ENCODE results near the gene ZG16. TPM values are rescaled to one million over a fixed set of nuclear protein-coding genes. Genes with fewer than 3 reads are reported as not detected.

Gene ZG16
- total and polyA plus RNA-seq, 4 donors: 0.19 to 2.8 (median 1.7) TPM

- TF ChIP-seq HNF4G (IDR thresholded peaks at IDR 0.05) (no peak), EGR1 (IDR thresholded peaks at IDR 0.05; ENCODE audit: low read depth in 2 of 2) (no peak), SP1 (IDR thresholded peaks at IDR 0.05) (no peak), RAD21 (IDR thresholded peaks at IDR 0.05) (no peak), HNF4A (conservative IDR thresholded peaks at IDR 0.05) (no peak), FOXA2 (IDR thresholded peaks at IDR 0.05) (no peak), FOXA1 (IDR thresholded peaks at IDR 0.05) (no peak), TAF1 (conservative IDR thresholded peaks at IDR 0.05) (no peak), ZBTB33 (IDR thresholded peaks at IDR 0.05) (no peak), YY1 (IDR thresholded peaks at IDR 0.05) (no peak), GABPA (IDR thresholded peaks at IDR 0.05 in 1 of 2, conservative IDR thresholded peaks at IDR 0.05 in 1 of 2) (no peak), RXRA (IDR thresholded peaks at IDR 0.05) (no peak), ATF3 (IDR thresholded peaks at IDR 0.05) (no peak), JUND (IDR thresholded peaks at IDR 0.05) (no peak)
- TF ChIP-seq, protein P1, sequence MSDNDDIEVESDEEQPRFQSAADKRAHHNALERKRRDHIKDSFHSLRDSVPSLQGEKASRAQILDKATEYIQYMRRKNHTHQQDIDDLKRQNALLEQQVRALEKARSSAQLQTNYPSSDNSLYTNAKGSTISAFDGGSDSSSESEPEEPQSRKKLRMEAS (IDR thresholded peaks at IDR 0.05): no peak
- TF ChIP-seq, protein P2, sequence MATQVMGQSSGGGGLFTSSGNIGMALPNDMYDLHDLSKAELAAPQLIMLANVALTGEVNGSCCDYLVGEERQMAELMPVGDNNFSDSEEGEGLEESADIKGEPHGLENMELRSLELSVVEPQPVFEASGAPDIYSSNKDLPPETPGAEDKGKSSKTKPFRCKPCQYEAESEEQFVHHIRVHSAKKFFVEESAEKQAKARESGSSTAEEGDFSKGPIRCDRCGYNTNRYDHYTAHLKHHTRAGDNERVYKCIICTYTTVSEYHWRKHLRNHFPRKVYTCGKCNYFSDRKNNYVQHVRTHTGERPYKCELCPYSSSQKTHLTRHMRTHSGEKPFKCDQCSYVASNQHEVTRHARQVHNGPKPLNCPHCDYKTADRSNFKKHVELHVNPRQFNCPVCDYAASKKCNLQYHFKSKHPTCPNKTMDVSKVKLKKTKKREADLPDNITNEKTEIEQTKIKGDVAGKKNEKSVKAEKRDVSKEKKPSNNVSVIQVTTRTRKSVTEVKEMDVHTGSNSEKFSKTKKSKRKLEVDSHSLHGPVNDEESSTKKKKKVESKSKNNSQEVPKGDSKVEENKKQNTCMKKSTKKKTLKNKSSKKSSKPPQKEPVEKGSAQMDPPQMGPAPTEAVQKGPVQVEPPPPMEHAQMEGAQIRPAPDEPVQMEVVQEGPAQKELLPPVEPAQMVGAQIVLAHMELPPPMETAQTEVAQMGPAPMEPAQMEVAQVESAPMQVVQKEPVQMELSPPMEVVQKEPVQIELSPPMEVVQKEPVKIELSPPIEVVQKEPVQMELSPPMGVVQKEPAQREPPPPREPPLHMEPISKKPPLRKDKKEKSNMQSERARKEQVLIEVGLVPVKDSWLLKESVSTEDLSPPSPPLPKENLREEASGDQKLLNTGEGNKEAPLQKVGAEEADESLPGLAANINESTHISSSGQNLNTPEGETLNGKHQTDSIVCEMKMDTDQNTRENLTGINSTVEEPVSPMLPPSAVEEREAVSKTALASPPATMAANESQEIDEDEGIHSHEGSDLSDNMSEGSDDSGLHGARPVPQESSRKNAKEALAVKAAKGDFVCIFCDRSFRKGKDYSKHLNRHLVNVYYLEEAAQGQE (IDR thresholded peaks at IDR 0.05): no peak
- TF ChIP-seq, protein P3, sequence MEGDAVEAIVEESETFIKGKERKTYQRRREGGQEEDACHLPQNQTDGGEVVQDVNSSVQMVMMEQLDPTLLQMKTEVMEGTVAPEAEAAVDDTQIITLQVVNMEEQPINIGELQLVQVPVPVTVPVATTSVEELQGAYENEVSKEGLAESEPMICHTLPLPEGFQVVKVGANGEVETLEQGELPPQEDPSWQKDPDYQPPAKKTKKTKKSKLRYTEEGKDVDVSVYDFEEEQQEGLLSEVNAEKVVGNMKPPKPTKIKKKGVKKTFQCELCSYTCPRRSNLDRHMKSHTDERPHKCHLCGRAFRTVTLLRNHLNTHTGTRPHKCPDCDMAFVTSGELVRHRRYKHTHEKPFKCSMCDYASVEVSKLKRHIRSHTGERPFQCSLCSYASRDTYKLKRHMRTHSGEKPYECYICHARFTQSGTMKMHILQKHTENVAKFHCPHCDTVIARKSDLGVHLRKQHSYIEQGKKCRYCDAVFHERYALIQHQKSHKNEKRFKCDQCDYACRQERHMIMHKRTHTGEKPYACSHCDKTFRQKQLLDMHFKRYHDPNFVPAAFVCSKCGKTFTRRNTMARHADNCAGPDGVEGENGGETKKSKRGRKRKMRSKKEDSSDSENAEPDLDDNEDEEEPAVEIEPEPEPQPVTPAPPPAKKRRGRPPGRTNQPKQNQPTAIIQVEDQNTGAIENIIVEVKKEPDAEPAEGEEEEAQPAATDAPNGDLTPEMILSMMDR (IDR thresholded peaks at IDR 0.05; ENCODE audit: low read depth, low read length, missing input control): no peak
- H3K4me1 ChIP-seq (ENCODE audit: control insufficient read depth in 4 of 4, insufficient read depth in 4 of 4, low read length in 3 of 4): peaks cover 16 to 51% (median 32%) of the 10 kb centered on the region in 4 donors
- no peak overlapping the region for H3K4me3 ChIP-seq (ENCODE audit: low read depth in 1 of 3, low read length in 3 of 3)
- H3K36me3 ChIP-seq (ENCODE audit: control insufficient read depth in 4 of 4, insufficient read depth in 3 of 4, low read depth in 1 of 4, low read length in 3 of 4): peaks cover 0 to 6% (median 4%) of the 10 kb centered on the region in 4 donors
- no peaks in the 10 kb centered on the region for H3K27me3 ChIP-seq (ENCODE audit: control insufficient read depth in 4 of 4, insufficient read depth in 4 of 4, low read length in 3 of 4)
- no peaks in the 10 kb centered on the region for H3K9me3 ChIP-seq (ENCODE audit: control insufficient read depth in 4 of 4, low read length in 3 of 4)
- no peak for DNase-seq (ENCODE audit: low spot score)
- no peak overlapping the region for H3K9ac ChIP-seq (ENCODE audit: low read depth in 1 of 2, low read length in 2 of 2)
- no peak overlapping the region for H3K27ac ChIP-seq (ENCODE audit: low read depth in 1 of 2, low read length in 2 of 2)
- 86% methylated on average over 24 of the region's 24 CpGs for WGBS
Measured at GRCh38 chr16:29813644-29814562, 35.8 kb downstream of the ZG16 start.

Data from liver (tissue), 9 donors.